RWPE1 (cell line): Measurements from ENCODE around the gene MAP4K4.
"Not testable (repeated sequence)": the region's sequence is repeated elsewhere in the genome, so short reads cannot be mapped to it uniquely, and the experiment has no call there.

ENCODE experiments used
- CTCF ChIA-PET: fragments of 350-600 bp; sonication (Branson Sonifier 250); formaldehyde crosslinking; extraction: SDS; loops from one replicate; lab custom pipeline; 2021; lab: Yijun Ruan, JAX
- POLR2A ChIA-PET: fragments of 400-600 bp; formaldehyde crosslinking; extraction: SDS; loops from one replicate; lab custom pipeline; 2020; ENCODE audit warnings: antibody characterized with exemption; ENCODE audit not compliant: low non-redundant PET; lab: Yijun Ruan, JAX
- DNase-seq: peaks from one replicate; pipeline ENCODE4 v3.0.0; 2012; ENCODE audit warnings: low spot score
- H3K27ac ChIP-seq: fragments of 450-650 bp; 2 replicates; pipeline ENCODE4 v1.5.1; 2017
- CTCF ChIP-seq: fragments of 450-650 bp; conservative IDR thresholded peaks from 2 replicates; pipeline ENCODE4 v1.5.1; 2017; ENCODE audit warnings: low read depth, mild to moderate bottlenecking

Gene MAP4K4

DNA sequence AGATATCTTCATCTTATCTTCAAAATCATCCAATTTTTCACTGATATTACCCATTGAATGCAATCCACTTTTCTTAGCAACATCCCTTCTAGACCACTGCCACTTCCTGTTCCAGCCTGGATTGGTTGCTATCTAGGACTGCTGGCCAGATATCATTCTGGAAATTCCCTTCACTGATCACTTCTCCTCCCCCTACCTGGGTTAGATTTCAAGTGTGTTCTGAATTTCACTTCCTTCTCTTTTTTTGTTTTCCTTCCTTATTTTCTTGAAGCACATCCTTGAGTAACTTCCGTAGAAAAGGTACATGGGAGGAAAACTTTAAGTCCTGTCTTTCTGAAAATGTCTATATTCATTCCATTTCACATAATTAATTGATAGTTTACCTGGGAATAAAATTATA is 212.3 kb downstream of the MAP4K4 start:
- H3K27ac ChIP-seq: no peak overlapping the region
- ChIA-PET CTCF (interaction anchor here (0.6 kb wide), 1 partner anchor 14 kb away, joined by 6 read pairs; no protein-coding TSS in a partner anchor), POLR2A (no interaction called here)
- no peak for DNase-seq
- no peak for TF ChIP-seq CTCF

DNA sequence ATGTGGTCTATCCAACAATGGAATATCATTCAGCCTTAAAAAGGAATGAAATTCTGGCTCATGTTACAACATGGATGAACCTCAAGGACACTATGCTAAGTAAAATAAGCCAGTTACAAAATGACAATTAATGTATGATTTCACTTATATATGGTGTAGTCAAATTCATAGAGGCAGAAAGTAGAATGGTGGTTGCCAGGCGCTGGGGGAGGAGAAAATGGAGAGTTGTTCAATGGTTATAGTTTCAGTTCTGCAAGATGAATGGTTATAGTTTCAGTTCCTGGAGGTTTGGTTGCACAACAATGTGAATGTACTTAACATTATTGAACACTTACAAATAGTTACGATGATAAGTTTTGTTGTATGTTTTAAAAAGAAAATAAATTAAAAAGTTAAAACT is 215.0 kb downstream of the MAP4K4 start:
- ChIA-PET POLR2A (no interaction called here), CTCF (no interaction called here)
- H3K27ac ChIP-seq: no peak overlapping the region
- DNase-seq: no peak
- TF ChIP-seq CTCF: no peak

DNA sequence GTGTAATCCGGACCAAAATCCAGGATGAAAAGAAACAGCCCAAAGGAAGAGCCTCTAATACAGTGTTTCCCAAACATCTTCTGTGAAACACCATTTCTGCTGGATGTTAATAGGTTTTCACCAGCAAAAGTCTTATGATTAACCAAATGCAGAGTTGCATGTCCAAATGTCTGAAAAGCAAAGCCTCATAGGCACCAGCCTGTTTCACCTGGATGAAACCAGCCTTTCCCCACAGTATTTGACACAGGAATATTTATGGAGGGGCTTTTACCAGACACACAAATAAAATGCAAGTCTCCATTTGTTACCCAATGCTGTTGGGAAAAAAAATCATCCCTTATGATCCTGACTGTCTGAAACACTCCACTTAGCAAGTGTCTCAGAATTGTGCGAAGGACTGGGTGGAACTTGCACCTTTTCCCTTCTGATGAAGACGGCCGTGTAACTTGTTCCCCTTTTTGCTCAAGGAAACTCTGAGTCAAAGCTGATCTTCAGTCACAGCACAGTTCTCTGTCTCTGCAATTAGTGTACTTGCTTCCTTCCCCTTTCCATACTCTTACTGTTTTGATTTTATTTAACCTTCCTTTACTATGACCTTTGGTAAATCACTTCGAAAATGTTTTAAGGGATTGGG is 223.9 kb downstream of the MAP4K4 start:
- DNase-seq: no peak
- no peak for TF ChIP-seq CTCF
- CTCF ChIA-PET: interaction anchor here (0.6 to 0.7 kb wide), 2 partner anchors 201 to 232 kb away, joined by 3 to 4 read pairs; no protein-coding TSS in a partner anchor
- POLR2A ChIA-PET: no interaction called here
- no peak overlapping the region for H3K27ac ChIP-seq

GRCh38 chr2:101921953-101922325 is 224.4 kb downstream of the MAP4K4 start:
- TF ChIP-seq CTCF: no peak
- POLR2A ChIA-PET: no interaction called here
- DNase-seq: no peak
- no peak overlapping the region for H3K27ac ChIP-seq
- CTCF ChIA-PET: interaction anchor here (0.6 to 0.7 kb wide), 2 partner anchors 201 to 233 kb away, joined by 3 to 4 read pairs; no protein-coding TSS in a partner anchor

GRCh38 chr2:101924311-101924710 is 226.8 kb downstream of the MAP4K4 start:
- POLR2A ChIA-PET, H3K27ac ChIP-seq, DNase-seq: not testable (repeated sequence)
- CTCF ChIA-PET: interaction anchor here (0.5 kb wide), 1 partner anchor 28 kb away, joined by 3 read pairs; no protein-coding TSS in a partner anchor

DNA sequence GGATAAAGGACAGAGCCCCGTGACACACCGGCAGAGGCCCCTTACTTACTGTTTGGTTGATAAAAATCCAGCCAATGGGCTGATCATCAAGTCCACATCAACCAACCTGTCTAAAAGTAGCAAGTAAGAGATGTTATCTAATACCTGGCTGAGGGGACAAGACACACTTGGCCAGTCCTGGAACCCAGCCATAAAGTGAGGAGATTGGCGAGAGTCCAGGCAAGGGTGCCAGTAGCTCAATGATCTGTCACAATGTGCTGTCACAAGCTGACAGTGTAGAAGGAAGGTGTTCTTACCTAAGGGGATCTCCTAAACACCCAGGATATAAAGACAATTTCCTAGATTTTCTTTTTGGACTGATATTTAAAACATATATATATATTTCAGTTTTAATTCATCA is 232.5 kb downstream of the MAP4K4 start:
- no peak for TF ChIP-seq CTCF
- POLR2A ChIA-PET: no interaction called here
- CTCF ChIA-PET: no interaction called here
- no peak for DNase-seq
- no peak overlapping the region for H3K27ac ChIP-seq

GRCh38 chr2:101930847-101931246 is 233.3 kb downstream of the MAP4K4 start:
- no peak for TF ChIP-seq CTCF
- DNase-seq: no peak
- no peak overlapping the region for H3K27ac ChIP-seq
- CTCF ChIA-PET: no interaction called here
- POLR2A ChIA-PET: no interaction called here
